Head of caudate nucleus (tissue), 42 donors: ENCODE results near the gene PCARE.

ENCODE experiments used
- DNase-seq, 42 donors: peaks; one replicate each; pipeline versions ENCODE4 v3.0.0 to v3.0.0-alpha.2; 2020 to 2021; ENCODE audit warnings: mixed read lengths in 7 of 42
- intact Hi-C: fragments of 100-400 bp; cut with DNase I; formaldehyde crosslinking; loops from one replicate; pipeline ENCODE4 v1.15.0; 2022

The PCARE gene

DNA sequence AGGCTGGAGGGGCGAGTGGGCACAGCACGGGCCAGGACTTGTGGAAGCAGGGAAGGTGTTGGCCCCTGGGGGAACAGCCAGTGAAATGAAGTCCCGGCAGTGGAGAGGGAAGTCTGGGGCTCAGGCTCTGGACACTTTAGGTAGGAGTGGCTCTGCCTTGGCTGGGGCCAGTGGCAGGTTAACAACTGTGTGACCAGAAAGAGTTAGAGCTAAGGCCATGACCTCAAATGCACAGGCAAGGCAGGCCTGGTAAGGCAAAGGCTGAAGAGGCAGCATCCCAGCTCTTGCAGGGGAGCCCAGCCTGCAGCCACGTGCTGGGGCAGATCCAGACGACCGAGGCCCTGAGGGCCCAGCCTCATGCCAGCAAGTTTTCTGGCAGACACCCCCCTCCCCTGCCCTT is 21.5 kb downstream of the PCARE start:
- intact Hi-C loops, result no loop called here
- peak in 1 of 42 donors; percentile 3 for DNase-seq

DNA sequence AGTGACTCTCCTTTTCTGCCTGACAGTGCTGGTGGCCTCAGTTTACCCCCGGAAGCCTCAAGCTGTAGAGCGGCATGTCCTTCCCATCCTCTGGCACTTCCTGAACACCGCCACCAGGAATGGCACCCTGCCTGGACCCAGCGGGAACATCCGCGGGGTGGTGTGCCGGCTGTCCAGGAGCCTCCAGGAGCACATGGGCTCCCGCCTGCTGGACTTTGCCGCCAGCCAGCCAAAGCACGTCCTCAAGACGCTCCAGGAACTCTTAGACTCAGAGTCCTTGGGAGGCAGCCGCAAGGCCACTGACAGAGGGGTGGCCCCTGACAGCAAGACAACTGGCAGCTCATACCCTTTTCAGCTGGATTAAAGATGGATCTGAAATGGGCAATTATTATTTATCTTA is 22.6 kb downstream of the PCARE start:
- intact Hi-C loops, result no loop called here
- DNase-seq, result no peak

DNA sequence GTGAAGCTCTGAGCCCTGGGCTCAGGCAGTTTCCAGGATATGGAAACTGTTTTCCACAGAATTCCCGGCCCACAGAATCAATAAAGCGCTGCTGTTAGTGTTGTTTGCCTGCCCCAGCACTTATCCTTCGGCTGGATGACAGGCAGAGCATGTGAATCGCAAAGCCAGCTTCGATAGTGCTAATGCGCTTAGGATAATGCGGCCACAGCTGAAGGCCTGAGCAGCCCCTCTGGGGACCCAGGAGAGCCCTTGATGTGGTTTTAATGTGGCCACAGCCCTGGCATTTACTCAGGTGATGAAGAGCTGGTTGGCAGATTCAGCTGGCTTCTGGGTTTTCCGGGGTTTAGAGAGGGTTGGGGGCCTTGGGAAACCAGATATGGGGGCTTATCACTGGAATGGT is 23.7 kb downstream of the PCARE start:
- no peak for DNase-seq

DNA sequence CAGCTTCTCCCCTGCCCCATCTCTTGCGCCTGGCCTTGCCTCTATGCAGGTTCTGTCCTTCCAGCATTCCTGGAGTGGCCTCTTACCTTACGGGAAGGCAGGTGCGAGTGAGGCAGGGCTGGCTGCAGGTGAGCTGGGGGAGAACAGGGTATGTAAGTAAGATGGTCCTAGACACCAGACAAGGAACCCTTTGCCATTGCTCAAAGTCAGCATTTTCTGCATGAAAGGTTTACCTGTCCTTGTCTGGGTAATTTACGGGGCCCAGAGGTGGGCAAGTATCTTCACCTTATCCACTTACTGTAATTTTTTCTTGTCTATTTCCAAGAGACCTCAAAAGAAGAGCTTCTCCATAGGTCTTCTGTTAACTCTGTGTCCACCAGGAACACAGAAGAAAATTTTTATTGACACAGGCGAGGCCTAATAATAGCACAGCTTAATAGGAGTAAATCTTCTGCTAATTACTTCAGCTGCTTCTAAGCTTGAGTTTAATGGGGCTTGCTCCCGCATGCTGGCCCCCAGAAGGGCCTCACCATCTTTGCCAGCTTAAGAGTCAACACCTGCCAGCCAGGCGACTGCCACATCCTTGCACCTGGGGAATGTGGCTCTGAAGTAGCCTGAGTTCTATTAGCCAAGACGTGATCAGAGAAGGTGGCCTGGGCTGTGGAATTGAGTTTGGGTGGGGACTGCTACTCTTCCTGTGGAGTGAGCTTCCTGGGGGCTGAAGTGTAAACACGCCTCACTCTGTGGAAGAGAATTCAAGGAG is 27.1 kb downstream of the PCARE start:
- intact Hi-C loops, result no loop called here
- DNase-seq, result no peak

More for the DNA sequence above, 23.7 kb downstream of the PCARE start:
- intact Hi-C loops, result no loop called here

DNA sequence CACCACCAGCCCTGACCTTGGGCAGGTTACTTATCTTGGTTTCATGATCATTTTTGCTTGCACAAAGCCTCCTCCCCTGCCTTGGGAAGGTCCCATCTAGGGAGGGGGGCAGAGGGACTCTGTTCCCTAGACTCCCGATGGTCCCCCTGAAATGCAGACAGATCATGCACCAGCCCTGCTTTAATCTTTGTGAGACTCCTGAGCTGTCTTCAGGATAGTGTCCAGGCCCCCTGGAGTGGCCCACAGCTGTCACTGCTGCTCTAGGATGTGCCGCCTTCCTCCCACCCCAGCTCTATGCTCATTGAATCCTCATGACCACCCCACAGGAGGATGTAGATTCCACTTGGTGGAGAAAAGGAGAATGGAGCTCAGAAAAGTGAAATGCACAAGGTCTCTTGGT is 28.0 kb downstream of the PCARE start:
- intact Hi-C loops, result no loop called here
- no peak for DNase-seq

DNA sequence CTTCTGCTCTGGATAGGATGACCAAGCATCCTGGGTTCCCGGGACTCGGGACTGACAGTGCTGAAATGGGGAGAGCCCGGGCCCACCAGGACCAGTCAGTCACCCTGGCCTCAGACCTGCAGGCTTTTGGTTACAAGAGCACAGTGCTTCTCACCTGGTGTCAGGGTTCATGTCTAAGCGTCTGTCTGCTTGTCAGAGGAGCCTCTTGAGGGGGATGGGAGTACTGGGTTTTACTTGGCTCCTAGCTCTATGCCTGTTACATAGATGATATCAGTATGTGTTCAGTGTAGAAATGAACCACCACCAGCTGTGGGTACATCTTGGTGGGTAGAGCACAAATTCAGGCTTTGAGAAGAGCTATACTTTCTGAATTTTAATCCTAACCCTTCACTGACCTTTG is 29.9 kb downstream of the PCARE start:
- intact Hi-C loops, result no loop called here
- no peak for DNase-seq

DNA sequence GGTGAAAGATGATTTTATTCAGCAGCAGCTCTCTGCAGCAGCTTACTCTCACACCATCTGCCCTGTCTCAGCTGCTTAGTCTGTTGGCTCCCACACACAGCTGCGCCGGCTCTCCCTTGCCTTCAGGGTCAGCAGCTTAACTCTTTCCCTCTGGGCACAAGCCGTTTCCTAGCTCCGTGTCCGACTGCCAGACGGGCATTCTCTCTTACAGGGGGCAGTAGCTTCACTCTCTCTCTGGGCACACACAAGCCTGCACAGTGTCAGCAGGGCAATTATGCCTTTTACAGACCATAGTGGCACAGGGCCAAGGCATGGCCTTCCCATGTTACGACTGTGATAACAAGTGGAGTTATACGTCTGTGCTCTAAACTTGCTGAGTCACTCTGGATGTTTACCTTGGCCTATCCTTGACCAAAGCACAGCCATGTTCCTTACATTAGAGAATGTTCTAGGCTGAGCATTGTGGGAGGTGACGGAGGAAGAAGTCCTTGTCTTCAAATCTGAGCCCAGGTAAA is 31.7 kb downstream of the PCARE start:
- DNase-seq, result peak in 1 of 42 donors; percentile 48
- intact Hi-C loops, result no loop called here

DNA sequence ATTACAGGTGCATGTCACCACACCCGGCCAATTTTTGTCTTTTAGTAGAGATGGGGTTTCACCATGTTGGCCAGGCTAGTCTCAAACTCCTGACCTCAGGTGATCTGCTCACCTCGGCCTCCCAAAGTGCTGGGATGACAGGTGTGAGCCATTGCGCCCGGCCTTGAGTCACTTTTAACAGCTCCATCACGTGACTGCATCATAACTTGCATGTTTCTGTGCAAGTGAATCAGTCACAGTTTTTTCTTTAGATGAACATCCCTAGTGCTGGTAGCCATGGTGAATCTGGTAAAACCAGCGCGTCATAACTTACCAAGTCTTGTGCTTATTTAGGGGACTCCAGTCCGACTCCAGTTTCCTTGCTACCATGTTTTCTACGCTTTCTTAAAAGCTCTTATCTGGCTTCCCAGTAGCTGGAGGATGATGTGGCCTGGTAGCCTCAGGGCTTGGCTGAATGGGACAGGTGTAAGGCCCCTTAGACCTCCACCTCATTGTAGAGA is 33.1 kb downstream of the PCARE start:
- intact Hi-C loops, result no loop called here
- no peak for DNase-seq

DNA sequence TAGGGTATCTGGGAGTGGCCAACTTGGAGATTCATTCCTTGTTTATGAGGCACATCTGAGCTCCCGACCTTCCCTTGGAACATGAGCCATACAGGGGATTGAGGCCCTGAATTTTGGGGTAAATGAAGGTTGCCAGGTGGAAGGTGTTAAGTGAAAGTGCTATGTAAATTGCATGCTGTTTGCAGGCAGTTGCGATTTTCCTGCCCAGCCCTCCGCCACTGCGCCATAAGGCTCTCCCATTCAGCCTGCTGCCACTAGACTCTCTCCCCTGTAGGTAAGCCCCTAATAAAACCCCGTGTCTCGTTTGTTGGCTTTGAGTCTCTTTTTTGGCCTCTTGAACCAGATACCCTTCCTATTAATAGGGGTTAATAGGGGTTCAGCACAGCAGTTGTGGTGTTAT is 33.8 kb downstream of the PCARE start:
- intact Hi-C loops, result no loop called here
- no peak for DNase-seq

DNA sequence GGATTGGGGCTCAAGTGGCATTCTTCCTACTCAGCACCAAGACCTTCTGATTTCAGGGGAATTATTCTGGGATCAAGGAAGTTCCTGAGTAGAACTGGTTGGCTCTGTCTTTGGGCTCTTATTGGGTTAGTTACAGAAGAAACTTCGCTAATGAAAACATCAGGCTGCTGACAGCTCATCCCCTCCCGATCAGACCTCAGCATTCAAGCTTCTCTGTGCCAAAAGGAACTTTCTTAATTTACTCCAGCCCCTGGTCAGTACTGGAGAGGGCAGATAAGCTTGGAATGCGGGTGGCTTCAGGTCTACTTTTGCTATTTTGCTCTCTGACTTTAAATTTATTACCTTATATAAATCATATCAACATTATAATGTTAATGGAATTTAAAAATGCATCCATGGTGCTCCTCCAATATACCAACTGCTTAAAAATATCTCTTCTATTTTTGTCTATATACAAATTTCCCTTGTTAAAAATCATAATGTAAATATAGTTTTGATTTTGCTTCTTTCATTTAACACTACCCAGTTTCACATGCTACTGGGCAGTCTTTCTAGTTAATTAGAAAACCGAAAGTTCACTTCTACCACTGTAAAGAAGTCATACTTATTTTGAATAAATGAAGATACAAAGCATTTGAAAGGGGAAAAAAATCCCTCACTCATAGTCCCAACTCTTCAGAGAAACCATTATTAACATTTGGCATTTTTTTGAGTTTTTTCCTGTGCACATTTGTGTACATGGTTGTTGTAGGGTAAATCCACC is 34.4 kb downstream of the PCARE start:
- intact Hi-C loops, result no loop called here
- DNase-seq, result no peak

DNA sequence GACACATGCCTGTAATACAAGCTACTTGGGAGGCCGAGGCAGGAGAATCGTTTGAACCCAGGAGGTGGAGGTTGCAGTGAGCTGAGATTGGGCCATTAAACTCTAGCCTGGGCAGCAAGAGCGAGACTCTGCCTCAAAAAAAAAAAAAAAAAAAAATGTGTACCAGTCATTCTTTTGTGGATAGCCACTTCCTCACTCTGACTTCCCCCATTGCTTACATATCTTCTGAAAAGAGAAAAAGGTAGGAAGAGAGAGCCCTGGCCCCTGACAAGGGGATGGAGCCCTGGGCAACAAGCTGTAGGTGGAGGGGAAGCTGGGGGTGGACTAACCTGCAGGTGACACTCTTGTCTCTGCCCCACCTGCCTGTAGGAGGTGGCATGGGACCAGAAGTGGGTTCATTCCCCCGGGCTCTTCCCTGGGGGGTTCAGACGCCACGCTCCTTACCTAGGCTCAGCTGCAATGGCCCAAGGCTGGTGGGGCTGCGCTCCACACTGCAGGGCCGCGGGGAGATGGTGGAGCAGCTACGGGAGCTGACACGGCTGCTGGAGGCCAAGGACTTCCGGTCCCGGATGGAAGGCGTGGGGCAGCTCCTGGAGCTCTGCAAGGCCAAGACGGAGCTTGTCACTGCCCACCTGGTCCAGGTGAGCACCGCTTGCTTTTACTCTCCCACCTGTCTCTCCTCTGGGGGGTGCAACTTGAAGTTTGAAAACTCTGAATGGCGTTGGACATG is 39.1 kb downstream of the PCARE start:
- intact Hi-C loops, result no loop called here
- DNase-seq, result no peak

DNA sequence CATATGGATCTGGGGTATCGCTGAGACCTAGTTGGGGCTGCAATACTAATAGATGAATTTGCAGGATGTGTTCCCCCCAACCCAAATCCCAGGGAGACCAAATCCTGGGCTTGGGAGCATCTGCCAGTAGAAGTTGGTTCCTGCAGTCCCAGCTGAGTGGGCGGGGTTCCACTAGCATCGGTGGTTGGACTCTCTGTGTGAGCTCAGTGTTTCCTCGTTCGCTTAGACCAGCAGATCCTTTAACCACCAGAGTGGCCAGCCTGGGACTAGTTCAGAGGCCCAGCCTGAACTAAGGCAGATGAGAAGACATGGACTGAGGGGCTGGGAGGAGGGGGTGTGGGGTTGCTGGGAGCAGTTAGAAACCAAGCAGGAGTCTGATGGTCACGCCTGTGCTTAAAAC is 40.7 kb downstream of the PCARE start:
- no peak for DNase-seq
- intact Hi-C loops, result no loop called here

DNA sequence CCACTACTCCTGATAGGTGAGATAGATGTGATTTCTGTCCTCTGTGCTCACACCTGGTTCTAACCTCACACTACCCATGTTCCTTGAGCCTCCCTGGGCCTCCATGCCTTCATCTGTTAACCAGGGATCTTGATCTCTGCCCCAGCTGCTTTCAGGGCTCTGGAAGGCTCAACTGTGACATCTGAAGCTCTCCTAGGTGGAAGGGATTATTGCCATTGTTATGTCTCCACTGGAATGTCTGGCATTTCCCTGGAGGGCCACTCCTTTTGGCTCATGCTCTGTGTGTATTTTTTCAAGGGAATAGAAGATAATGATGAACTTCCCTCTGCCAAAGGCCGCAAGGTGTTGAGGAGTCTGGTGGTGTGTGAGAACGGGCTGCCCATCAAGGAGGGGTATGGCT is 41.2 kb downstream of the PCARE start:
- DNase-seq, result no peak
- intact Hi-C loops, result no loop called here

DNA sequence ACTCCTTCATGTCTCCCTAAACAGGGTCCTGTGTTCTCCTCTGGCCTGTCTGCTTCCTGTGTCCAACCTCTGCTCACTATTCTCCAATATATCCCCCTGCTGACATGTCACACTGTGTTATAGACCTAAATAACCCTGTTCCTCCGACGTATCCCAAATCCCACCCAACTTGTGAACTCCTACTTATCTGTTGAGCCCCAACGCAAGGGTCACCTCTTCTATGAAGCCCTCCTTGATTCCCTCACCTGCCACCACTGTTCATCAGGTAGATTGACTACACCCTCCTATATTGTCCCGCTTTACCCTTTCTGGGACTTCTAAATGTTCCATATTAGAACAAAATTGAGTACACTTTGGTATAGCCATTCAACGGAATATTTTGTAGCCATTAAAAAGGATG is 42.1 kb downstream of the PCARE start:
- intact Hi-C loops, result no loop called here
- no peak for DNase-seq

DNA sequence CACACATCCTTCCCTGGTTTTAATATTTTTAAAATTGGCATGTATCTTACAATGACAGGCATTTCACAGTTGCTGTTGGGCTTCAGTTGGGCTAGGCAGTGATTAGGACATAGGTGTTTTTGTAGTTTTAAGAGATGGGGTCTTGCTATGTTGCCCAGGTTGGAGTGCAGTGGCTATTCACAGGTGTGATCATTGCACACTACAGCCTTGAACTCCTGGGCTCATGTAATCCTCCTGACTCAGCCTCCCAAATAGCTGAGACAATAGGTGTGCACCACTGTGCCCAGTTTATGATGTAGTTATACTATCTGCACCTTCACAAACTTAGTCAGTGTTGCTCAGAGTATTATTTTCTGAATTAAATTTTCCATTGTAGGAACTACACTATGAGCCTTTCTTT is 43.3 kb downstream of the PCARE start:
- intact Hi-C loops, result no loop called here
- DNase-seq, result no peak

DNA sequence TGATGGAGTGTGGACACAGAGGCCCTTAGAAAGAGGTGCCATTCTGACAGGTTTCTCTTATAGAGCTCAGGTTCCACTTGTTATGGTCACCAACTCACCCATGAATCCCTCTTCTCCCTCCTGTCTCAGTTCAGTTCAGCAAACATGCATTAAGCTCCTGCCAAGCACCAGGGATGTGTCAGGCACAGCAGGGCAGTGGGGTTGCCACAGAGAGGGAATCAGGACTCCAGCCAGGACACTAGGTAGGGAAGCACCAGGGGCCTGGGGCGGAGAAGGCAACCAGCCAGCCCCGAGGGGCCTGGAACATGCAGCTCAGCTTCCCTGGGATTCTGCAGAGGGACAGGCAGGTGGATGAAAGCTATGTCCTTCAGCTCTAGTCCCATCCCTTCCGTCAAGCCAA is 48.6 kb downstream of the PCARE start:
- no peak for DNase-seq
- intact Hi-C loops, result no loop called here

DNA sequence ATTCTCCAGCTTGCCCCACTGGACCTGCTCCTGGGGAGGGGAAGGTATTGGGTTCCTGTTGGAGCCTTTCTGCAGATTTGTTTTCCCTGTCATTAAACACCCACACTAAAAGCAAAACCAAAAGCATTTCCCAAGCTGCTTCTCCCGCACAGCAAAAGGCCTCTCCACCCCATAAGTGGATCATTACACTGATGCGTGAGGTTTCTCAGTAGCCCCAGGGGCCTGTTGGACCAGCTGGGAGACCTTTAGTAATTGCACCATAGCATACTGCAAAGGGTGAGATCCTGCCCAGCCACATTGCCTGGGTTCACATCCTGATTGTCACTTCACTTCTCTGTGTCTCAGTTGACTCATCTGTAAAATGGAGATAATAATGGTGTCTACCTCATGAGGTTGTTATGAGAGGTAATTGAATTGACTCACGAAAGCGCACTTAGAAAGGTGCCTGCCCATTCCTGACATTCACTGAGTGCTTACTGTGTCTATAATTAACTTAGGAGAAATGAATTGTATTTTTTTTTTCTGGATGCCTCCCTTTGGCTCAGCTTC is 49.4 kb downstream of the PCARE start:
- DNase-seq, result no peak
- intact Hi-C loops, result no loop called here

DNA sequence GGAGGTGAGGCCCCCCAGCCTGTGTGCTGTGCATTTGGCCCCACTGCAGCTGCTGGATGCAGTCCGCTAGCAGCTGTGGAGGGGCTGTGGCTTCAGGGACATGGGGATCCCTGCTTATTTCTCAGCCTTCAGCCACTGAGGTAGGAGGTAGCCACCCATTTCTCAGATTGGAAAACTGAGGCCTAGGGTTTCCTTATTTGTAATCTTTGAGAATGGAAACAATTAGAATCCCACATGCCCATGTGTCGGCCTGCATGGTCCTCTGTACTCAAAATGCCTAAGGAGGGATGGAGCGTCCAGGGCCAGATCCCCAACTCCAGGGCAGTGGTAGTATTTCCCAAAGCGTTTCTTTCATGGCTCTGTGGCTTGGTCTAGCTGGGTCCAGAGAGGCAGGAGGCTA is 51.1 kb downstream of the PCARE start:
- intact Hi-C loops, result no loop called here
- DNase-seq, result no peak

DNA sequence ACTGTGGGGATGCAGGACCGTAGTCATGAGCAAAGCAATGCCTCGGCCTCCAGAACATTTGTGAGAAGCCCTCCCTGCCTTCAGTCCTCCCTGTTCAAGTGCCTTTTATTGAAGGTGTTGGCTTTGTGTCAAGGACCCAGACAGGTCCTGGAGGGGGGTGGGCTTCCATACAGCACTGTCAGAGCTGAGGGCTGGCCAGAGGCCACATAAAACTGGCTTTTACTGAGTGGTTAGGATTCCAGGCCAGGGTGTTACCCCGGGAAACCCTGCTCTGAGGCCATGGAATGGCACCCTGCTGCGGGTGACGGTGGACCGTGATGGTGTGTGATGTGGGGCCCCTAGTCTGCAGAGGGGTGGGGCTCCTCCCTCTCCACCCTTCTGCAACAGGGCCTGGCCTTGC is 51.6 kb downstream of the PCARE start:
- intact Hi-C loops, result no loop called here
- peak in 5 of 42 donors; percentile 20 to 37 (median 29) for DNase-seq

DNA sequence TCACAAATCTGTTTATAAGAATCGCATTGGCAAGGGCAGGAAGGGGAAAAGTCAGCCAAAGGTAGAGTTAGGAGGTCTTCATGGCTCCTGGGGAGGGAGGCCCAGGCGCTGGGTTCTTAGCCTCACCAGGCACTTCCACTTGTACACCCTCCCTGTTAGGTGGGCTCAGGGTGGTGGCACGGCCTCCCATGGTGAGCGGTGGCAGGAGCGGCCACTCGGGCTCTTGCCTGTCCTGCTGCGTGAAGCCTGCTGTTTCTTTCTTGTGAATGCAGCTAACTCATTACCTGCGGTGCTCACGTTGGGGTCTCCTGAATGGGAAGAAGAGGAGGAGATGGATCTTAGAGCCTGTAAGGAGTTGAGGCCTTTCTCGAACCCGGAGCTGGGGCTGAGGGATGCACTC is 52.4 kb downstream of the PCARE start:
- no peak for DNase-seq
- intact Hi-C loops, result no loop called here
